GM12878 (cell line): Measurements from ENCODE around the gene KIF18A. TPM values are rescaled to one million over a fixed set of nuclear protein-coding genes. Genes with fewer than 3 reads are reported as not detected.

Experiments
- ATAC-seq: fragments of 200-7000 bp; cut with Tn5 transposase; 3 replicates; pipeline ENCODE4 v1.9.1; 2020; ENCODE audit warnings: mild to moderate bottlenecking, moderate library complexity
- BruUV-seq: library from RNA; stranded (reverse); fragments of 400-500 nt; replicated peaks from 2 replicates; lab custom pipeline; 2021; lab: Mats Ljungman, UMichigan
- CTCF ChIA-PET: fragments of 300-600 bp; sonication (Branson Sonifier 250); formaldehyde crosslinking; extraction: SDS; loops from one replicate; lab custom pipeline; 2021; ENCODE audit warnings: inconsistent platforms; lab: Yijun Ruan, JAX
- POLR2A ChIA-PET: fragments of 350-600 bp; formaldehyde crosslinking; extraction: SDS; loops from one replicate; lab custom pipeline; 2021; ENCODE audit warnings: inconsistent platforms; lab: Charles Lee
- RAD21 ChIA-PET: fragments of 300-600 bp; sonication (Branson Sonifier 250); formaldehyde crosslinking; loops from one replicate; lab custom pipeline; 2023; ENCODE audit warnings: antibody characterized with exemption; ENCODE audit not compliant: unreplicated experiment; lab: Charles Lee
- SMC1A ChIA-PET: fragments of 300-600 bp; sonication (Branson Sonifier 250); formaldehyde crosslinking; loops from one replicate; lab custom pipeline; 2023; ENCODE audit not compliant: unreplicated experiment, uncharacterized antibody; lab: Charles Lee
- DNase-seq: peaks from one replicate; pipeline ENCODE4 v3.0.0-alpha.2; 2011; ENCODE audit warnings: low read depth, low spot score
- FAIRE-seq: peaks from 3 replicates; lab custom pipeline; 2011; peaks lifted over from hg19 to GRCh38; lab: Jason Lieb, UNC
- H2AFZ ChIP-seq: 2 replicates; pipeline ENCODE4 v1.6.0; 2011; ENCODE audit warnings: low read depth, low read length, control low read depth; ENCODE audit not compliant: control insufficient read depth
- H3K27ac ChIP-seq: 2 replicates; pipeline ENCODE4 v1.5.1; 2011; ENCODE audit warnings: control low read depth; ENCODE audit not compliant: control insufficient read depth, insufficient read depth
- H3K27me3 ChIP-seq, 2 experiments: replicated peaks in 1 of 2; 2 replicates each; pipeline versions ENCODE4 v1.6.0 to v1.6.1; 2011; ENCODE audit warnings: low read length in 1 of 2; ENCODE audit not compliant: control insufficient read depth in 2 of 2, insufficient read depth in 2 of 2
- H3K36me3 ChIP-seq, 2 experiments: 2 replicates each; pipeline ENCODE4 v1.5.1; 2011; ENCODE audit warnings: low read length in 1 of 2; ENCODE audit not compliant: control insufficient read depth in 2 of 2, insufficient read depth in 2 of 2
- H3K4me1 ChIP-seq: 2 replicates; pipeline ENCODE4 v1.6.1; 2011; ENCODE audit warnings: mild to moderate bottlenecking, low read length, moderate library complexity, mixed read lengths; ENCODE audit not compliant: control insufficient read depth, insufficient read depth
- H3K4me2 ChIP-seq: 2 replicates; pipeline ENCODE4 v1.6.0; 2011; ENCODE audit warnings: control low read depth; ENCODE audit not compliant: control insufficient read depth, insufficient read depth
- H3K4me3 ChIP-seq: fragments of 200-600 bp; sonication (generic); 2 replicates; pipeline ENCODE4 v1.5.1; 2016
- H3K79me2 ChIP-seq: 2 replicates; pipeline ENCODE4 v1.6.0; 2011; ENCODE audit warnings: low read length; ENCODE audit not compliant: control insufficient read depth, insufficient read depth
- H3K9ac ChIP-seq: 2 replicates; pipeline ENCODE4 v1.8.0; 2011; ENCODE audit warnings: low read length, control low read depth, mixed read lengths; ENCODE audit not compliant: control insufficient read depth, insufficient read depth
- H3K9me3 ChIP-seq: replicated peaks from 3 replicates; pipeline ENCODE4 v1.5.1; 2011; ENCODE audit warnings: mild to moderate bottlenecking, low read length; ENCODE audit not compliant: control insufficient read depth, insufficient read depth
- H4K20me1 ChIP-seq: 2 replicates; pipeline ENCODE4 v1.6.0; 2011; ENCODE audit not compliant: control insufficient read depth, insufficient read depth
- CEBPB ChIP-seq, 2 experiments: fragments of 150-350 bp in 1 of 2; IDR thresholded peaks; 2 replicates each; pipeline ENCODE4 v1.6.1; 2012 to 2014; ENCODE audit warnings: low read depth in 2 of 2, low read length in 2 of 2, borderline replicate concordance in 1 of 2, inconsistent platforms in 1 of 2
- EZH2 ChIP-seq: IDR thresholded peaks from 2 replicates; pipeline ENCODE4 v1.6.1; 2012; ENCODE audit warnings: low read depth, mild to moderate bottlenecking, control low read depth, inconsistent platforms, low read length, borderline replicate concordance; ENCODE audit not compliant: control insufficient read depth
- IRF3 ChIP-seq: fragments of 450-650 bp; IDR thresholded peaks from 2 replicates; pipeline ENCODE4 v1.6.1; 2014; ENCODE audit warnings: mild to moderate bottlenecking
- NR2F1 ChIP-seq: fragments of 450-650 bp; conservative IDR thresholded peaks from 2 replicates; pipeline ENCODE4 v1.6.1; 2017; ENCODE audit warnings: mild to moderate bottlenecking
- TARDBP ChIP-seq: IDR thresholded peaks from 2 replicates; pipeline ENCODE4 v1.6.1; 2016; ENCODE audit warnings: borderline replicate concordance
- TCF7 ChIP-seq: IDR thresholded peaks from 2 replicates; pipeline ENCODE4 v1.6.1; 2014; ENCODE audit warnings: antibody characterized with exemption, borderline replicate concordance
- ZNF384 ChIP-seq: IDR thresholded peaks from 2 replicates; pipeline ENCODE4 v1.6.1; 2012; ENCODE audit warnings: low read depth, mild to moderate bottlenecking, low read length, improper control_type of control experiment, borderline replicate concordance
- in situ Hi-C: fragments of 300-500 bp; cut with MboI; formaldehyde crosslinking; loops from 9 replicates; pipeline ENCODE4 v1.14.3; 2018; ENCODE audit warnings: mixed read lengths
- intact Hi-C: fragments of 100-400 bp; cut with micrococcal nuclease; formaldehyde crosslinking; loops from one replicate; pipeline ENCODE4 v1.14.2; 2022; ENCODE audit not compliant: unreplicated experiment
- polyA plus RNA-seq, 11 experiments: library from polyadenylated mRNA; depleted of rRNA in 4 of 11; unstranded in 6 of 11; stranded (reverse) in 5 of 11; fragments of >200 nt; fragmentation: Nextera tagmentation in 4 of 11; fragmentation: Illumina TruSeq in 1 of 11; extraction: Ambion mirVana in 4 of 11; extraction: Trizol in 1 of 11; gene quantifications; 1 replicate in 1 of 11; 2 replicates in 10 of 11; pipeline versions ENCODE4 v1.2.1 to v1.2.3, GENCODE V29; 2011 to 2016; ENCODE audit warnings: inconsistent platforms in 2 of 11, missing spikeins in 2 of 11, low read depth in 1 of 11
- total RNA-seq, 4 experiments: library from RNA; depleted of rRNA in 3 of 4; stranded (reverse); fragments of >200 nt in 3 of 4; fragmentation: Illumina TruSeq in 1 of 4; extraction: Trizol in 1 of 4; gene quantifications; 2 replicates each; pipeline versions ENCODE4 v1.2.1 to v1.2.3, GENCODE V29; 2013 to 2021
- TF ChIP-seq, protein P1 (sequence below): fragments of 450-650 bp; IDR thresholded peaks from 2 replicates; pipeline ENCODE4 v1.6.1; 2017; ENCODE audit warnings: mild to moderate bottlenecking, moderate library complexity
- TF ChIP-seq, protein P2 (sequence below): IDR thresholded peaks from 2 replicates; pipeline ENCODE4 v1.6.1; 2012; ENCODE audit warnings: improper control_type of control experiment, low read depth, low read length; ENCODE audit not compliant: insufficient replicate concordance

The KIF18A gene
- total and polyA plus RNA-seq, 10 of the 15 experiments (the other 5 are each of a cell fraction or from before 2014, with no cell fraction given), result 11.2 to 31.5 (median 20.4) TPM

GRCh38 chr11:28048812-28049211 lies 59.1 kb downstream of the KIF18A start:
- in situ Hi-C loops, result no loop called here
- Histone ChIP-seq H3K9me3 (no peaks in the 10 kb centered on the region), H3K27ac (no peak overlapping the region), H3K4me3 (no peak overlapping the region), H3K4me1 (no peaks in the 10 kb centered on the region), H3K4me2 (no peak overlapping the region)
- CTCF ChIA-PET, result no interaction called here
- DNase-seq, result no peak
- TF ChIP-seq NR2F1 (no peak), IRF3 (no peak), TARDBP (no peak), CEBPB (IDR thresholded peaks at IDR 0.05; ENCODE audit: borderline replicate concordance in 1 of 2, low read depth in 2 of 2, low read length in 2 of 2) (no peak), EZH2 (no peak), TCF7 (no peak), ZNF384 (no peak)
- TF ChIP-seq, protein P1, sequence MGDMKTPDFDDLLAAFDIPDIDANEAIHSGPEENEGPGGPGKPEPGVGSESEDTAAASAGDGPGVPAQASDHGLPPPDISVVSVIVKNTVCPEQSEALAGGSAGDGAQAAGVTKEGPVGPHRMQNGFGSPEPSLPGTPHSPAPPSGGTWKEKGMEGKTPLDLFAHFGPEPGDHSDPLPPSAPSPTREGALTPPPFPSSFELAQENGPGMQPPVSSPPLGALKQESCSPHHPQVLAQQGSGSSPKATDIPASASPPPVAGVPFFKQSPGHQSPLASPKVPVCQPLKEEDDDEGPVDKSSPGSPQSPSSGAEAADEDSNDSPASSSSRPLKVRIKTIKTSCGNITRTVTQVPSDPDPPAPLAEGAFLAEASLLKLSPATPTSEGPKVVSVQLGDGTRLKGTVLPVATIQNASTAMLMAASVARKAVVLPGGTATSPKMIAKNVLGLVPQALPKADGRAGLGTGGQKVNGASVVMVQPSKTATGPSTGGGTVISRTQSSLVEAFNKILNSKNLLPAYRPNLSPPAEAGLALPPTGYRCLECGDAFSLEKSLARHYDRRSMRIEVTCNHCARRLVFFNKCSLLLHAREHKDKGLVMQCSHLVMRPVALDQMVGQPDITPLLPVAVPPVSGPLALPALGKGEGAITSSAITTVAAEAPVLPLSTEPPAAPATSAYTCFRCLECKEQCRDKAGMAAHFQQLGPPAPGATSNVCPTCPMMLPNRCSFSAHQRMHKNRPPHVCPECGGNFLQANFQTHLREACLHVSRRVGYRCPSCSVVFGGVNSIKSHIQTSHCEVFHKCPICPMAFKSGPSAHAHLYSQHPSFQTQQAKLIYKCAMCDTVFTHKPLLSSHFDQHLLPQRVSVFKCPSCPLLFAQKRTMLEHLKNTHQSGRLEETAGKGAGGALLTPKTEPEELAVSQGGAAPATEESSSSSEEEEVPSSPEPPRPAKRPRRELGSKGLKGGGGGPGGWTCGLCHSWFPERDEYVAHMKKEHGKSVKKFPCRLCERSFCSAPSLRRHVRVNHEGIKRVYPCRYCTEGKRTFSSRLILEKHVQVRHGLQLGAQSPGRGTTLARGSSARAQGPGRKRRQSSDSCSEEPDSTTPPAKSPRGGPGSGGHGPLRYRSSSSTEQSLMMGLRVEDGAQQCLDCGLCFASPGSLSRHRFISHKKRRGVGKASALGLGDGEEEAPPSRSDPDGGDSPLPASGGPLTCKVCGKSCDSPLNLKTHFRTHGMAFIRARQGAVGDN, result no peak
- TF ChIP-seq, protein P2, sequence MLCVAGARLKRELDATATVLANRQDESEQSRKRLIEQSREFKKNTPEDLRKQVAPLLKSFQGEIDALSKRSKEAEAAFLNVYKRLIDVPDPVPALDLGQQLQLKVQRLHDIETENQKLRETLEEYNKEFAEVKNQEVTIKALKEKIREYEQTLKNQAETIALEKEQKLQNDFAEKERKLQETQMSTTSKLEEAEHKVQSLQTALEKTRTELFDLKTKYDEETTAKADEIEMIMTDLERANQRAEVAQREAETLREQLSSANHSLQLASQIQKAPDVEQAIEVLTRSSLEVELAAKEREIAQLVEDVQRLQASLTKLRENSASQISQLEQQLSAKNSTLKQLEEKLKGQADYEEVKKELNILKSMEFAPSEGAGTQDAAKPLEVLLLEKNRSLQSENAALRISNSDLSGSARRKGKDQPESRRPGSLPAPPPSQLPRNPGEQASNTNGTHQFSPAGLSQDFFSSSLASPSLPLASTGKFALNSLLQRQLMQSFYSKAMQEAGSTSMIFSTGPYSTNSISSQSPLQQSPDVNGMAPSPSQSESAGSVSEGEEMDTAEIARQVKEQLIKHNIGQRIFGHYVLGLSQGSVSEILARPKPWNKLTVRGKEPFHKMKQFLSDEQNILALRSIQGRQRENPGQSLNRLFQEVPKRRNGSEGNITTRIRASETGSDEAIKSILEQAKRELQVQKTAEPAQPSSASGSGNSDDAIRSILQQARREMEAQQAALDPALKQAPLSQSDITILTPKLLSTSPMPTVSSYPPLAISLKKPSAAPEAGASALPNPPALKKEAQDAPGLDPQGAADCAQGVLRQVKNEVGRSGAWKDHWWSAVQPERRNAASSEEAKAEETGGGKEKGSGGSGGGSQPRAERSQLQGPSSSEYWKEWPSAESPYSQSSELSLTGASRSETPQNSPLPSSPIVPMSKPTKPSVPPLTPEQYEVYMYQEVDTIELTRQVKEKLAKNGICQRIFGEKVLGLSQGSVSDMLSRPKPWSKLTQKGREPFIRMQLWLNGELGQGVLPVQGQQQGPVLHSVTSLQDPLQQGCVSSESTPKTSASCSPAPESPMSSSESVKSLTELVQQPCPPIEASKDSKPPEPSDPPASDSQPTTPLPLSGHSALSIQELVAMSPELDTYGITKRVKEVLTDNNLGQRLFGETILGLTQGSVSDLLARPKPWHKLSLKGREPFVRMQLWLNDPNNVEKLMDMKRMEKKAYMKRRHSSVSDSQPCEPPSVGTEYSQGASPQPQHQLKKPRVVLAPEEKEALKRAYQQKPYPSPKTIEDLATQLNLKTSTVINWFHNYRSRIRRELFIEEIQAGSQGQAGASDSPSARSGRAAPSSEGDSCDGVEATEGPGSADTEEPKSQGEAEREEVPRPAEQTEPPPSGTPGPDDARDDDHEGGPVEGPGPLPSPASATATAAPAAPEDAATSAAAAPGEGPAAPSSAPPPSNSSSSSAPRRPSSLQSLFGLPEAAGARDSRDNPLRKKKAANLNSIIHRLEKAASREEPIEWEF, result no peak
- TF ChIP-seq, all 136 proteins: peak for 0
- Histone ChIP-seq H3K9ac (no peak overlapping the region), H4K20me1 (no peaks in the 10 kb centered on the region), H3K79me2 (no peaks in the 10 kb centered on the region), H3K36me3 (no peaks in the 10 kb centered on the region), H2AFZ (no peak overlapping the region), H3K27me3 (no peaks in the 10 kb centered on the region)
- intact Hi-C loops, result no loop called here
- BruUV-seq, result no TSS peak
- ATAC-seq (no peak), FAIRE-seq (no peak)
- ChIA-PET POLR2A (no interaction called here), SMC1A (interaction anchor here (1.3 kb wide), 2 partner anchors 9 to 12 kb away, joined by 4 to 5 read pairs; no protein-coding TSS in a partner anchor), RAD21 (no interaction called here)
